Measurements from ENCODE around the gene DYNLRB1. TPM values are rescaled to one million over a fixed set of nuclear protein-coding genes. Genes with fewer than 3 reads are reported as not detected.

The DYNLRB1 gene
- total and polyA plus RNA-seq, 2 donors from 2014 or later, result 185 to 676 TPM

- Histone ChIP-seq H3K4me3 (ENCODE audit: low read length in 3 of 3) (no peak overlapping the region), H3K27ac (ENCODE audit: low read depth in 2 of 2, low read length in 2 of 2) (no peak overlapping the region), H3K9ac (ENCODE audit: low read length in 3 of 3) (no peak overlapping the region), H3K9me3 (ENCODE audit: control insufficient read depth in 2 of 3, insufficient read depth in 1 of 3, low read length in 3 of 3) (no peaks in the 10 kb centered on the region), H3K4me1 (ENCODE audit: control insufficient read depth in 2 of 3, insufficient read depth in 2 of 3, low read depth in 1 of 3, low read length in 3 of 3) (peaks cover 0 to 3% (median 0%) of the 10 kb centered on the region in 3 donors), H3K27me3 (ENCODE audit: control insufficient read depth, insufficient read depth, low read length) (no peaks in the 10 kb centered on the region), H3K36me3 (ENCODE audit: control insufficient read depth in 2 of 3, insufficient read depth in 3 of 3, low read length in 3 of 3) (peaks cover 3 to 51% (median 37%) of the 10 kb centered on the region in 3 donors)
- DNase-seq (no peak), FAIRE-seq (no peak)
- intact Hi-C loops (cut with DNase I), result no loop called here
- TF ChIP-seq CTCF (IDR thresholded peaks at IDR 0.05; ENCODE audit: borderline replicate concordance, extremely low read depth, insufficient read depth), result no peak
Observed at GRCh38 chr20:34534391-34535165, 18.4 kb downstream of the DYNLRB1 start.

- no peaks in the 10 kb centered on the region for H3K9me3 ChIP-seq (ENCODE audit: control insufficient read depth in 2 of 3, insufficient read depth in 1 of 3, low read length in 3 of 3)
- H3K4me3 ChIP-seq (ENCODE audit: low read length in 3 of 3), result no peak overlapping the region
- TF ChIP-seq CTCF (IDR thresholded peaks at IDR 0.05; ENCODE audit: borderline replicate concordance, extremely low read depth, insufficient read depth), result no peak
- no peak overlapping the region for H3K27ac ChIP-seq (ENCODE audit: low read depth in 2 of 2, low read length in 2 of 2)
- H3K4me1 ChIP-seq (ENCODE audit: control insufficient read depth in 2 of 3, insufficient read depth in 2 of 3, low read depth in 1 of 3, low read length in 3 of 3), result peaks cover 0 to 3% (median 0%) of the 10 kb centered on the region in 3 donors
- H3K27me3 ChIP-seq (ENCODE audit: control insufficient read depth, insufficient read depth, low read length), result no peaks in the 10 kb centered on the region
- no peak for DNase-seq
- peaks cover 3 to 51% (median 34%) of the 10 kb centered on the region in 3 donors for H3K36me3 ChIP-seq (ENCODE audit: control insufficient read depth in 2 of 3, insufficient read depth in 3 of 3, low read length in 3 of 3)
- no peak overlapping the region for H3K9ac ChIP-seq (ENCODE audit: low read length in 3 of 3)
- intact Hi-C loops (cut with DNase I), result no loop called here
- FAIRE-seq, result no peak
Observed at GRCh38 chr20:34535301-34535840, 19.1 kb downstream of the DYNLRB1 start.

GRCh38 chr20:34535857-34536256 is 19.6 kb downstream of the DYNLRB1 start:
- intact Hi-C loops (cut with DNase I), result no loop called here
- FAIRE-seq (no peak), DNase-seq (no peak)
- Histone ChIP-seq H3K27me3 (ENCODE audit: control insufficient read depth, insufficient read depth, low read length) (no peaks in the 10 kb centered on the region), H3K9ac (ENCODE audit: low read length in 3 of 3) (no peak overlapping the region), H3K9me3 (ENCODE audit: control insufficient read depth in 2 of 3, insufficient read depth in 1 of 3, low read length in 3 of 3) (no peaks in the 10 kb centered on the region), H3K27ac (ENCODE audit: low read depth in 2 of 2, low read length in 2 of 2) (no peak overlapping the region), H3K4me1 (ENCODE audit: control insufficient read depth in 2 of 3, insufficient read depth in 2 of 3, low read depth in 1 of 3, low read length in 3 of 3) (peaks cover 0 to 3% (median 0%) of the 10 kb centered on the region in 3 donors), H3K36me3 (ENCODE audit: control insufficient read depth in 2 of 3, insufficient read depth in 3 of 3, low read length in 3 of 3) (peaks cover 3 to 50% (median 31%) of the 10 kb centered on the region in 3 donors), H3K4me3 (ENCODE audit: low read length in 3 of 3) (no peak overlapping the region)
- TF ChIP-seq CTCF (IDR thresholded peaks at IDR 0.05; ENCODE audit: borderline replicate concordance, extremely low read depth, insufficient read depth), result no peak
